Upper lobe of left lung (tissue), 4 donors: ENCODE measurements around the gene PREX1.

Experiments
- POLR2A ChIP-seq, 4 donors: fragments of 450-650 bp; IDR thresholded peaks; one replicate each; pipeline ENCODE4 v1.5.1; 2016 to 2017; ENCODE audit warnings: antibody characterized with exemption in 4 of 4, mild to moderate bottlenecking in 2 of 4
- TF ChIP-seq, protein P1 (sequence below), 6 experiments: fragments of 450-650 bp in 4 of 6; fragments of 200-600 bp in 2 of 6; sonication (generic) in 2 of 6; IDR thresholded peaks; one replicate each; pipeline ENCODE4 v1.5.1; 2016 to 2019; ENCODE audit warnings: antibody characterized with exemption in 6 of 6

GRCh38 chr20:48823476-48823875 lies 4.3 kb downstream of the PREX1 start:
- TF ChIP-seq, protein P1, sequence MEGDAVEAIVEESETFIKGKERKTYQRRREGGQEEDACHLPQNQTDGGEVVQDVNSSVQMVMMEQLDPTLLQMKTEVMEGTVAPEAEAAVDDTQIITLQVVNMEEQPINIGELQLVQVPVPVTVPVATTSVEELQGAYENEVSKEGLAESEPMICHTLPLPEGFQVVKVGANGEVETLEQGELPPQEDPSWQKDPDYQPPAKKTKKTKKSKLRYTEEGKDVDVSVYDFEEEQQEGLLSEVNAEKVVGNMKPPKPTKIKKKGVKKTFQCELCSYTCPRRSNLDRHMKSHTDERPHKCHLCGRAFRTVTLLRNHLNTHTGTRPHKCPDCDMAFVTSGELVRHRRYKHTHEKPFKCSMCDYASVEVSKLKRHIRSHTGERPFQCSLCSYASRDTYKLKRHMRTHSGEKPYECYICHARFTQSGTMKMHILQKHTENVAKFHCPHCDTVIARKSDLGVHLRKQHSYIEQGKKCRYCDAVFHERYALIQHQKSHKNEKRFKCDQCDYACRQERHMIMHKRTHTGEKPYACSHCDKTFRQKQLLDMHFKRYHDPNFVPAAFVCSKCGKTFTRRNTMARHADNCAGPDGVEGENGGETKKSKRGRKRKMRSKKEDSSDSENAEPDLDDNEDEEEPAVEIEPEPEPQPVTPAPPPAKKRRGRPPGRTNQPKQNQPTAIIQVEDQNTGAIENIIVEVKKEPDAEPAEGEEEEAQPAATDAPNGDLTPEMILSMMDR (IDR thresholded peaks at IDR 0.05) = no peak
- TF ChIP-seq POLR2A (IDR thresholded peaks at IDR 0.05) = no peak
